Transverse colon (tissue), 4 donors: ENCODE data around the gene RNF146. TPM values are rescaled to one million over a fixed set of nuclear protein-coding genes. Genes with fewer than 3 reads are reported as not detected.

ENCODE experiments used
- DNase-seq: peaks from one replicate; pipeline ENCODE4 v3.0.0-alpha.2; 2019
- H3K27ac ChIP-seq, 4 donors: fragments of 200-600 bp; sonication (generic); 2 replicates each; pipeline ENCODE4 v1.5.1; 2016 to 2018; ENCODE audit warnings: inconsistent platforms in 4 of 4
- H3K27me3 ChIP-seq: fragments of 200-600 bp; sonication (generic); 2 replicates; pipeline ENCODE4 v1.5.1; 2017; ENCODE audit warnings: inconsistent platforms
- H3K36me3 ChIP-seq, 4 donors: fragments of 200-600 bp; sonication (generic); 2 replicates each; pipeline ENCODE4 v1.5.1; 2017 to 2019; ENCODE audit warnings: inconsistent platforms in 4 of 4
- H3K4me1 ChIP-seq, 4 donors: fragments of 200-600 bp; sonication (generic); 2 replicates each; pipeline ENCODE4 v1.5.1; 2017 to 2020; ENCODE audit warnings: inconsistent platforms in 4 of 4
- H3K4me3 ChIP-seq, 4 donors: fragments of 200-600 bp; sonication (generic); 1 replicate in 1 of 4; 2 replicates in 3 of 4; pipeline versions ENCODE4 v1.5.1 to v1.6.1; 2017 to 2019; ENCODE audit warnings: inconsistent platforms in 4 of 4
- H3K9me3 ChIP-seq, 2 donors: fragments of 200-600 bp; sonication (generic); 2 replicates each; pipeline ENCODE4 v1.5.1; 2017 to 2019; ENCODE audit warnings: inconsistent platforms in 2 of 2
- EP300 ChIP-seq: sonication (generic); formaldehyde crosslinking; IDR thresholded peaks from one replicate; pipeline ENCODE4 v1.6.1; 2017; ENCODE audit warnings: antibody characterized with exemption, low read depth
- POLR2A ChIP-seq: fragments of 450-650 bp; IDR thresholded peaks from one replicate; pipeline ENCODE4 v1.6.1; 2016; ENCODE audit warnings: antibody characterized with exemption, mild to moderate bottlenecking, moderate library complexity
- POLR2AphosphoS5 ChIP-seq, 3 donors: sonication (generic); formaldehyde crosslinking; IDR thresholded peaks; one replicate each; pipeline ENCODE4 v1.6.1; 2016; ENCODE audit warnings: antibody characterized with exemption in 3 of 3
- WGBS, 2 donors: methylation state at CpG; one replicate each; pipeline ENCODE4 v1.1.5; 2018; ENCODE audit warnings: low coverage in 1 of 2; 5-methylcytosine and 5-hydroxymethylcytosine counted together
- in situ Hi-C, 4 donors: fragments of 200-750 bp; cut with MboI; loops; one replicate each; pipeline versions ENCODE4 v1.15.0 to v1.15.1; 2017; ENCODE audit warnings: low sequenced_read_pairs in 3 of 4, low pct_ligation_motif_present in 1 of 4, low pct_unique_long_range_greater_than_20kb in 1 of 4
- intact Hi-C: fragments of 100-400 bp; cut with DNase I; formaldehyde crosslinking; loops from one replicate; pipeline ENCODE4 v1.15.1; 2023; ENCODE audit warnings: low total_unique reads
- total RNA-seq, 4 donors: library from RNA; depleted of rRNA; stranded (reverse); fragments of >200 nt; gene quantifications; one replicate each; pipeline ENCODE4 v1.1.0, GENCODE V29; 2016
- TF ChIP-seq, protein P1 (sequence below), 5 experiments: fragments of 200-600 bp in 3 of 5; fragments of 450-650 bp in 2 of 5; sonication (generic) in 3 of 5; IDR thresholded peaks; 1 replicate in 2 of 5; 2 replicates in 3 of 5; pipeline ENCODE4 v1.5.1; 2016 to 2017; ENCODE audit warnings: antibody characterized with exemption in 5 of 5, inconsistent platforms in 3 of 5, mild to moderate bottlenecking in 2 of 5, moderate library complexity in 1 of 5

The RNF146 gene
- total RNA-seq, 4 donors from 2014 or later, result 10.3 to 58.1 (median 29.0) TPM

DNA sequence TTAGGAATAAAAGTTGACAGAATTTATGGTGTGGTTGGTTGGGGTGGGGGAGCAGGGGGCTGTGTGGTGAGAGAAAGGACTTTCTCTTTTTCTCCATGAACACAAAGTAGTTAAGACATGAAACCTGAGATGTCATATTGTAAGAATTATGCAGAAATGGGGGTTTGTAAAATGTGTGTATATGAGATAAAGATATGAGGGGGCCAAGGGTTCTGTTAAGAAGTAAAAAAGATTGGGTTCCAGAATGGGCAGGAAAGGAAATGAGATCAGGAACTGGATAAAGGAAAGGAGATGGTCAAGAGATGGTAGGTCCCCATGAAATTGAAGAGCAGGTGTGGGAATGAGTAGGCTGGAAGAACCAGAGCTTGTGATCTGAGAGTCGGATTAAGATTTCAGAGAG lies 9.7 kb downstream of the RNF146 start:
- no peak overlapping the region for H3K27ac ChIP-seq
- no peak overlapping the region for H3K4me3 ChIP-seq
- 96 to 100% methylated on average over 1 of the region's 1 CpG for WGBS, 2 donors
- no peaks in the 10 kb centered on the region for H3K27me3 ChIP-seq
- intact Hi-C loops, result no loop called here
- in situ Hi-C loops, result no loop called here
- no peak for DNase-seq
- TF ChIP-seq EP300 (no peak), POLR2AphosphoS5 (IDR thresholded peaks at IDR 0.05) (no peak), POLR2A (no peak)
- TF ChIP-seq, protein P1, sequence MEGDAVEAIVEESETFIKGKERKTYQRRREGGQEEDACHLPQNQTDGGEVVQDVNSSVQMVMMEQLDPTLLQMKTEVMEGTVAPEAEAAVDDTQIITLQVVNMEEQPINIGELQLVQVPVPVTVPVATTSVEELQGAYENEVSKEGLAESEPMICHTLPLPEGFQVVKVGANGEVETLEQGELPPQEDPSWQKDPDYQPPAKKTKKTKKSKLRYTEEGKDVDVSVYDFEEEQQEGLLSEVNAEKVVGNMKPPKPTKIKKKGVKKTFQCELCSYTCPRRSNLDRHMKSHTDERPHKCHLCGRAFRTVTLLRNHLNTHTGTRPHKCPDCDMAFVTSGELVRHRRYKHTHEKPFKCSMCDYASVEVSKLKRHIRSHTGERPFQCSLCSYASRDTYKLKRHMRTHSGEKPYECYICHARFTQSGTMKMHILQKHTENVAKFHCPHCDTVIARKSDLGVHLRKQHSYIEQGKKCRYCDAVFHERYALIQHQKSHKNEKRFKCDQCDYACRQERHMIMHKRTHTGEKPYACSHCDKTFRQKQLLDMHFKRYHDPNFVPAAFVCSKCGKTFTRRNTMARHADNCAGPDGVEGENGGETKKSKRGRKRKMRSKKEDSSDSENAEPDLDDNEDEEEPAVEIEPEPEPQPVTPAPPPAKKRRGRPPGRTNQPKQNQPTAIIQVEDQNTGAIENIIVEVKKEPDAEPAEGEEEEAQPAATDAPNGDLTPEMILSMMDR (IDR thresholded peaks at IDR 0.05), result no peak
- H3K36me3 ChIP-seq, result peaks cover 0 to 12% (median 0%) of the 10 kb centered on the region in 4 donors
- H3K9me3 ChIP-seq, result no peaks in the 10 kb centered on the region
- peaks cover 0 to 23% (median 5%) of the 10 kb centered on the region in 4 donors for H3K4me1 ChIP-seq

DNA sequence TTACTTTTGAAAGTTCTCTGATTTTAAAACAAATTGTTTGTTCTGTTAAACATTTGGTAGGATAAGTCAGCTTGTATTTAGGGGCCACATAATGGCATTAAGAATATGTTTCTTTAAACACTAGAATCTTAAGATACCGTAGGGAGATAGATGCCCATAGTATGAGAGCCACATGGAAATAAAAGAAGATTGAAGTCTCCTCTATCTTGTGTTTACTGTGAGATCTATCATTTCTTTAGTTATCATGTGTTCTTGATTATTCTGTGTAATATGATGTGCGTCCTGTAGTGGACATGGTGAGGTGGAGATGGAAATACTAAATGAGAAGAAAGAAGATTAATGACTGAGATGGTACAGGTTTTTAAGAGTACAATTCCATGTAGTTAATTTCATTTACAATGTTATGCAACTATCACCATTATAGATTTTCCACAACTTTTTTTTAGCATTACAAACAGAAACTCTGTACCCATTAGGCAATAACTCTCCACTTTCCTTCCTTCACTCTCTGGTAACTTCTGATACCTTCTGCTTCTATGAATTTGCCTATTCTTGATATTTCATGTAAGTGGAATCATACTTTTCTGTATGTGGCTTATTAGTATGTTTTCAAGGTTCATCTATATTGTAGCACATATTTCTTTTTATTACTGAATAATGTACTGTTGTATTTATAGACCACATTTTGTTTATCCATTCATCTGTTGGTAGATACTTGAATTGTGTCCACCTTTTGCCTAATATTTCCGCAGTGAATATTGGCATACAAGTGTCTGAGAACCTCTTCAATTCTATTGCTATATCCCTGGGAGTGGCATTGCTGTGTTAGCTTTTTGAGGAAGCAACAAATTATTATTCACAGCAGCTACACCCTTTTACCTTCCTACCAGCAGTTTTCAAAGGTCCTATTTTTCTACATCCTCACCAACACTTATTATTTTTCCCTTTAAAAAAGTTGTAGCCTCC lies 11.5 kb downstream of the RNF146 start:
- in situ Hi-C loops, result no loop called here
- peaks cover 0 to 26% (median 0%) of the 10 kb centered on the region in 4 donors for H3K36me3 ChIP-seq
- intact Hi-C loops, result no loop called here
- H3K9me3 ChIP-seq, result no peaks in the 10 kb centered on the region
- H3K27ac ChIP-seq, result no peak overlapping the region
- peaks cover 0 to 15% (median 0%) of the 10 kb centered on the region in 4 donors for H3K4me1 ChIP-seq
- DNase-seq, result no peak
- WGBS, 2 donors, result 90 to 100% methylated on average over 3 of the region's 3 CpGs
- TF ChIP-seq EP300, result no peak
- TF ChIP-seq, protein P1 (IDR thresholded peaks at IDR 0.05), result no peak
- TF ChIP-seq POLR2A, result no peak
- TF ChIP-seq POLR2AphosphoS5 (IDR thresholded peaks at IDR 0.05), result no peak
- H3K27me3 ChIP-seq, result no peaks in the 10 kb centered on the region
- H3K4me3 ChIP-seq, result no peak overlapping the region

DNA sequence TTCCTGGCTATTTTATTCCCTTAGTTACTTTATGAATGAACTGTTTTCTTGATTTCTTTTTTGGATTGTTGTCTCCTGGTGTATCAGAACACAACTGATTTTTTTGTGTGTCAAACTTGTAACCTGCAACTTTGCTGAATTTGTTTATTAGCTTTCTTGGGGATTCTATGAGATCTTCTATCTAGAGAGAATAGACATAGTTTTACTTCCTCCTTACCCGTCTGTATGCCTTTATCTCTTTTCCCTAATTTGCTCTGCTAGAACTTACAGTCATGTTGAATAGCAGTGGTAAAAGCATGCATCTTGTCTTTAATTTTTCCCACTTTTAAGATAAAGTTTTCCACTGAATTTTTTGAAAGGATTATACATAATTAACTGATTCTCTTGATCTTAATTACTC lies 13.2 kb downstream of the RNF146 start:
- no peak for TF ChIP-seq POLR2A
- Histone ChIP-seq H3K9me3 (no peaks in the 10 kb centered on the region), H3K36me3 (peaks cover 0 to 26% (median 0%) of the 10 kb centered on the region in 4 donors), H3K4me1 (peaks cover 0 to 15% (median 0%) of the 10 kb centered on the region in 4 donors), H3K27me3 (no peaks in the 10 kb centered on the region), H3K27ac (no peak overlapping the region), H3K4me3 (no peak overlapping the region)
- 56 to 68% methylated on average over 1 of the region's 1 CpG for WGBS, 2 donors
- no peak for DNase-seq
- in situ Hi-C loops, result no loop called here
- intact Hi-C loops, result no loop called here

DNA sequence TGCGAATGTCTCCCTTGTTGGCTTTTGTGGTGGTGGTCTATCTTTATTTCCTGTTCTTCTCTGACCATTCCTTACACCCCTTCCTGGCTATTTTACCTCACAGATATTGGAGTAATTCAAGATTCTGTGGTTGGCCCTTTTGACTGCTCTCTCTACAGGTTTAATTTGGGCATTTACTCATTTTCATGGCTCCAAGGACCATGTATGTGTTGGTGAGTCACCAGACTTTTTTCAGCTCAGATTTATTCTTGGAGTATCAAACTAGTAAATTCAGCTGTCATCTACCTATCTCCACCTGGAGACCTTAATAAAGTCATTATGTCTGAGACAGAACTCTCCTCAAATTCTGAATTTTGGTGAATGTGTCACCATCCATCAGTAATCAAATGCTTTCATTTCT lies 15.5 kb downstream of the RNF146 start:
- no peak for TF ChIP-seq EP300
- TF ChIP-seq, protein P1 (IDR thresholded peaks at IDR 0.05), result no peak
- no peak for TF ChIP-seq POLR2A
- TF ChIP-seq POLR2AphosphoS5 (IDR thresholded peaks at IDR 0.05), result no peak
- 82 to 100% methylated on average over 1 of the region's 1 CpG for WGBS, 2 donors
- Histone ChIP-seq H3K27me3 (no peaks in the 10 kb centered on the region), H3K4me3 (no peak overlapping the region), H3K36me3 (peaks cover 0 to 36% (median 6%) of the 10 kb centered on the region in 4 donors), H3K27ac (no peak overlapping the region), H3K9me3 (no peaks in the 10 kb centered on the region), H3K4me1 (peaks cover 0 to 10% (median 0%) of the 10 kb centered on the region in 4 donors)
- DNase-seq, result no peak
- in situ Hi-C loops (no loop called here), intact Hi-C loops (no loop called here)
